Osteoblast (primary cell): Measurements from ENCODE around the gene FOXK1. TPM values are rescaled to one million over a fixed set of nuclear protein-coding genes. Genes with fewer than 3 reads are reported as not detected.
A peak's percentile ranks its signal among the peaks of the same experiment; 100 is the strongest.

ENCODE experiments used
- DNase-seq: peaks from one replicate; pipeline ENCODE4 v3.0.0; 2011; ENCODE audit warnings: low spot score, mixed read lengths; ENCODE audit not compliant: insufficient read length; ENCODE audit errors: missing footprints
- H2AFZ ChIP-seq: 2 replicates; pipeline ENCODE4 v1.6.0; 2011; ENCODE audit warnings: mild to moderate bottlenecking, low read length
- H3K27ac ChIP-seq: 2 replicates; pipeline ENCODE4 v1.5.1; 2011; ENCODE audit warnings: mild to moderate bottlenecking, low read depth, low read length, moderate library complexity
- H3K27me3 ChIP-seq: 2 replicates; pipeline ENCODE4 v1.6.0; 2012; ENCODE audit warnings: mild to moderate bottlenecking, control low read depth, inconsistent platforms, low read length, moderate library complexity; ENCODE audit not compliant: insufficient read depth
- H3K36me3 ChIP-seq: 2 replicates; pipeline ENCODE4 v1.5.1; 2011; ENCODE audit warnings: mild to moderate bottlenecking, low read length, control low read depth, moderate library complexity; ENCODE audit not compliant: insufficient read depth
- H3K4me1 ChIP-seq: 2 replicates; pipeline ENCODE4 v1.5.1; 2011; ENCODE audit warnings: mild to moderate bottlenecking, low read length, control low read depth, moderate library complexity; ENCODE audit not compliant: insufficient read depth
- H3K4me2 ChIP-seq: 2 replicates; pipeline ENCODE4 v1.6.0; 2011; ENCODE audit warnings: mild to moderate bottlenecking, low read length; ENCODE audit not compliant: insufficient read depth
- H3K4me3 ChIP-seq: fragments of 200-600 bp; sonication (generic); 3 replicates; pipeline ENCODE4 v1.5.1; 2012; ENCODE audit warnings: mild to moderate bottlenecking, low read length, inconsistent platforms; ENCODE audit not compliant: insufficient read depth
- H3K79me2 ChIP-seq: 2 replicates; pipeline ENCODE4 v1.6.0; 2012; ENCODE audit warnings: mild to moderate bottlenecking, low read length, control low read depth, inconsistent platforms; ENCODE audit not compliant: insufficient read depth
- H3K9me3 ChIP-seq: 2 replicates; pipeline ENCODE4 v1.5.1; 2011; ENCODE audit warnings: low read depth, low read length, control low read depth
- H4K20me1 ChIP-seq: 2 replicates; pipeline ENCODE4 v1.6.0; 2012; ENCODE audit warnings: mild to moderate bottlenecking, low read length, control low read depth; ENCODE audit not compliant: insufficient read depth
- CTCF ChIP-seq: IDR thresholded peaks from 2 replicates; pipeline ENCODE4 v1.5.1; 2011; ENCODE audit warnings: mild to moderate bottlenecking, low read depth, low read length, moderate library complexity; ENCODE audit errors: extremely low read depth
- total RNA-seq: library from RNA; depleted of rRNA; stranded (reverse); fragments of >200 nt; gene quantifications from 2 replicates; pipeline ENCODE4 v1.2.3, GENCODE V29; 2012

FOXK1 gene
- total RNA-seq = 26.2 and 31.8 TPM in 2 replicates

- H3K9me3 ChIP-seq = no peaks in the 10 kb centered on the region
- peaks cover 21% of the 10 kb centered on the region for H4K20me1 ChIP-seq
- H3K4me1 ChIP-seq = peaks cover 10% of the 10 kb centered on the region
- no peaks in the 10 kb centered on the region for H3K27me3 ChIP-seq
- DNase-seq = peak; percentile 97
- H3K27ac ChIP-seq = peak within 1 kb of the TSS; percentile 86
- H3K4me2 ChIP-seq = peak within 1 kb of the TSS; percentile 95
- H3K79me2 ChIP-seq = peaks cover 44% of the 10 kb centered on the region
- no peak for TF ChIP-seq CTCF
- peak within 1 kb of the TSS; percentile 86 for H3K4me3 ChIP-seq
- peak within 1 kb of the TSS; percentile 72 for H2AFZ ChIP-seq
- H3K36me3 ChIP-seq = no peaks in the 10 kb centered on the region
Measured at GRCh38 chr7:4681886-4682620, at the start of gene FOXK1. Gene FOXK1, plus strand, starts transcription at chr7:4682295. Its CDS starts 14 bp downstream, at chr7:4682309.

DNA sequence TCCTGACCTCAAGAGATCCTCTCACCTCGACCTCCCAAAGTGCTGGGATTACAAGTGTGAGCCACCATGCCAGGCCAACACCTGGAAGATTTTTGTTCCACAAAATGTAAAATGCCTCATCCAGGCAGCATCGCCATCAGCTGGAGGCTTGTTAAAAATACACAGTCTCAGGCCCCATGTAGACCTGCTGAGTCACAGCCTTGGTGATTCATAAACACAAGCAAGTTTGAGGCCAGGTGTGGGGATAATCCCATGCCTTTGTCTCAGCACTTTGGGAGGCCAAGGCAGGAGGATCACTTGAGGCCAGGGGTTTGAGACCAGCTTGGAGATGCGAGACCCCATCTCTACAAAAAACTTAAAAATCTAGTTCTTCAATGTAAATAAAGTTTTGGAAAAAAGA lies 49.1 kb upstream of the FOXK1 start:
- peak; percentile 87 for DNase-seq
- TF ChIP-seq CTCF = no peak

DNA sequence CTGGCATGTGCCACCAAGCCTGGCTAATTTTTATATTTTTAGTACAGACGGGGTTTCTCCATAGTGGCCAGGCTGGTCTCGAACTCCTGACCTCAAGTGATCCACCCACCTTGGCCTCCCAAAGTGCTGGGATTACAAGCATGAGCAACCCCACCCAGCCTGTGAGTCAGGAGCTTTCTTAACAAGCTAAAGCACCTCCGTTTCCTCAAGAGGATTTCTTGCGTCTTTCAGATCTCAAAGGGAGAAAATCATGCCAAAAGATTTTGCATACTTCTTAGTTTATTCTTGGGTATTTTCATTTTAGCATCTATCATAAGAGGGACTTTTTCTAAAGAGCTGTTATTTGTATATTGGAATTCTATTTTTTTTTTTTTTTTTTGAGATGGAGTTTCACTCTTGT lies 47.9 kb upstream of the FOXK1 start:
- H2AFZ ChIP-seq = no peak overlapping the region
- no peaks in the 10 kb centered on the region for H3K79me2 ChIP-seq
- no peak overlapping the region for H3K27ac ChIP-seq
- DNase-seq = peak; percentile 80
- no peak overlapping the region for H3K4me2 ChIP-seq
- peaks cover 14% of the 10 kb centered on the region for H3K4me1 ChIP-seq
- no peaks in the 10 kb centered on the region for H3K36me3 ChIP-seq
- H3K9me3 ChIP-seq = no peaks in the 10 kb centered on the region
- TF ChIP-seq CTCF = no peak
- H3K4me3 ChIP-seq = no peak overlapping the region
- H4K20me1 ChIP-seq = no peaks in the 10 kb centered on the region
- H3K27me3 ChIP-seq = no peaks in the 10 kb centered on the region

More for the DNA sequence above, 49.1 kb upstream of the FOXK1 start:
- no peaks in the 10 kb centered on the region for H3K79me2 ChIP-seq
- H3K9me3 ChIP-seq = no peaks in the 10 kb centered on the region
- no peak overlapping the region for H2AFZ ChIP-seq
- peaks cover 14% of the 10 kb centered on the region for H3K4me1 ChIP-seq
- no peak overlapping the region for H3K27ac ChIP-seq
- H3K27me3 ChIP-seq = no peaks in the 10 kb centered on the region
- no peak overlapping the region for H3K4me2 ChIP-seq
- no peak overlapping the region for H3K4me3 ChIP-seq
- H4K20me1 ChIP-seq = no peaks in the 10 kb centered on the region
- no peaks in the 10 kb centered on the region for H3K36me3 ChIP-seq

GRCh38 chr7:4638781-4639575 lies 43.1 kb upstream of the FOXK1 start:
- no peak for TF ChIP-seq CTCF
- Histone ChIP-seq H3K4me1 (peaks cover 5% of the 10 kb centered on the region), H3K27ac (no peak overlapping the region), H3K79me2 (no peaks in the 10 kb centered on the region), H2AFZ (no peak overlapping the region), H3K36me3 (no peaks in the 10 kb centered on the region), H3K27me3 (no peaks in the 10 kb centered on the region), H3K9me3 (no peaks in the 10 kb centered on the region), H3K4me2 (no peak overlapping the region), H4K20me1 (no peaks in the 10 kb centered on the region), H3K4me3 (no peak overlapping the region)
- no peak for DNase-seq
